ENCODE results near the gene SLC25A12.

SLC25A12 gene

GRCh38 chr2:171832489-171832888 lies 61.6 kb downstream of the SLC25A12 start:
- no peak for DNase-seq (ENCODE audit: low read depth)
- TF ChIP-seq MAX (IDR thresholded peaks at IDR 0.05; ENCODE audit: low read depth, low read length) = no peak
- TF ChIP-seq POLR2A (IDR thresholded peaks at IDR 0.05; ENCODE audit: extremely low read depth, insufficient read length) = no peak
- TF ChIP-seq MYC (IDR thresholded peaks at IDR 0.05; ENCODE audit: low read depth, low read length) = no peak
- TF ChIP-seq, protein P1, sequence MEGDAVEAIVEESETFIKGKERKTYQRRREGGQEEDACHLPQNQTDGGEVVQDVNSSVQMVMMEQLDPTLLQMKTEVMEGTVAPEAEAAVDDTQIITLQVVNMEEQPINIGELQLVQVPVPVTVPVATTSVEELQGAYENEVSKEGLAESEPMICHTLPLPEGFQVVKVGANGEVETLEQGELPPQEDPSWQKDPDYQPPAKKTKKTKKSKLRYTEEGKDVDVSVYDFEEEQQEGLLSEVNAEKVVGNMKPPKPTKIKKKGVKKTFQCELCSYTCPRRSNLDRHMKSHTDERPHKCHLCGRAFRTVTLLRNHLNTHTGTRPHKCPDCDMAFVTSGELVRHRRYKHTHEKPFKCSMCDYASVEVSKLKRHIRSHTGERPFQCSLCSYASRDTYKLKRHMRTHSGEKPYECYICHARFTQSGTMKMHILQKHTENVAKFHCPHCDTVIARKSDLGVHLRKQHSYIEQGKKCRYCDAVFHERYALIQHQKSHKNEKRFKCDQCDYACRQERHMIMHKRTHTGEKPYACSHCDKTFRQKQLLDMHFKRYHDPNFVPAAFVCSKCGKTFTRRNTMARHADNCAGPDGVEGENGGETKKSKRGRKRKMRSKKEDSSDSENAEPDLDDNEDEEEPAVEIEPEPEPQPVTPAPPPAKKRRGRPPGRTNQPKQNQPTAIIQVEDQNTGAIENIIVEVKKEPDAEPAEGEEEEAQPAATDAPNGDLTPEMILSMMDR (IDR thresholded peaks at IDR 0.05; ENCODE audit: low read depth, low read length) = no peak
- no peak overlapping the region for H3K4me3 ChIP-seq (ENCODE audit: low read depth, low read length)

DNA sequence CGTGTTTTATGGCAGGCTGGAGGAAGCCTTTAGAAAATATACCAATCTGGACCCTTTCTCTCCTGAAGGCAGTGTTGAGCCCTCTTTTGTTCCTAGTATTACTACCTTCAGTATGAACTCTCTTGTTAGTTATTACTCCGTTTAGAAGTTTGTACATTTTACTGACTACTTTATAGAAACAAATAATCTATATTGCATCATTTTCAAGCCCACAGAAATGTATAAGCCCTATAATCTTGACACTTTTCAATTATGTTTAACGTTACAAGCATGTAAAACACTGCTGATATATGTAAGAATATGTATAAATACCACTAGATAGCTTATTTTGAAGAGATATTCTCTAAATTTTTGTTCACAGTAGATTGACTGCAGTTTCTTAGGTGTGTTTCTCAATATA lies 64.0 kb downstream of the SLC25A12 start:
- no peak overlapping the region for H3K4me3 ChIP-seq (ENCODE audit: low read depth, low read length)
- DNase-seq (ENCODE audit: low read depth) = no peak
- TF ChIP-seq MAX (IDR thresholded peaks at IDR 0.05; ENCODE audit: low read depth, low read length) = no peak
- TF ChIP-seq, protein P1 (IDR thresholded peaks at IDR 0.05; ENCODE audit: low read depth, low read length) = no peak
- TF ChIP-seq MYC (IDR thresholded peaks at IDR 0.05; ENCODE audit: low read depth, low read length) = no peak
- no peak for TF ChIP-seq POLR2A (IDR thresholded peaks at IDR 0.05; ENCODE audit: extremely low read depth, insufficient read length)

- no peak for TF ChIP-seq POLR2A (IDR thresholded peaks at IDR 0.05; ENCODE audit: extremely low read depth, insufficient read length)
- no peak for TF ChIP-seq MYC (IDR thresholded peaks at IDR 0.05; ENCODE audit: low read depth, low read length)
- TF ChIP-seq, protein P1 (IDR thresholded peaks at IDR 0.05; ENCODE audit: low read depth, low read length) = no peak
- TF ChIP-seq MAX (IDR thresholded peaks at IDR 0.05; ENCODE audit: low read depth, low read length) = no peak
These were observed 70.0 kb downstream of the SLC25A12 start for GRCh38 chr2:171824086-171824485.

GRCh38 chr2:171822525-171823322 lies 71.3 kb downstream of the SLC25A12 start:
- TF ChIP-seq, protein P1 (IDR thresholded peaks at IDR 0.05; ENCODE audit: low read depth, low read length) = no peak
- TF ChIP-seq MAX (IDR thresholded peaks at IDR 0.05; ENCODE audit: low read depth, low read length) (no peak), POLR2A (IDR thresholded peaks at IDR 0.05; ENCODE audit: extremely low read depth, insufficient read length) (no peak), MYC (IDR thresholded peaks at IDR 0.05; ENCODE audit: low read depth, low read length) (no peak)
- no peak overlapping the region for H3K4me3 ChIP-seq (ENCODE audit: low read depth, low read length)
- peak; percentile 78 for DNase-seq (ENCODE audit: low read depth)

More at GRCh38 chr2:171824086-171824485, 70.0 kb downstream of the SLC25A12 start:
- DNase-seq (ENCODE audit: low read depth) = peak; percentile 67
- H3K4me3 ChIP-seq (ENCODE audit: low read depth, low read length) = no peak overlapping the region

DNA sequence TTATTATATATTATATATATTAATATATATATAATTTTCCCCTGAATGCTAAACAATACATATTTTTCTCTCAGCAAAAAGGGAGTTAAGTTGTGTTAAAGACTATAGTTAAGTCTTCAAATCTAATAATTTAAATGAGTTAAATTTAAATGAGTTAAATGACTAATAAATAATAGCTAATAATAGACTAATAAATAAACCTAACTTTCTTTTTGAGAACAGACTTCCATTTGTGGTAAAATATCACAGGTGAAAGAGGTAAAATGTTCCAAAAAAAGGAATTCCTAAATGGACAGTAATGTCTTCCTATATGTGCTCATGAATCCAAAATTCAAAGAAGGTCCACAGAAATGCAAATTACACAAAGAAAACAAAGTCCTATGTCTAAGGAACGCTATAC lies 74.6 kb downstream of the SLC25A12 start:
- no peak for DNase-seq (ENCODE audit: low read depth)
- no peak overlapping the region for H3K4me3 ChIP-seq (ENCODE audit: low read depth, low read length)
- TF ChIP-seq POLR2A (IDR thresholded peaks at IDR 0.05; ENCODE audit: extremely low read depth, insufficient read length) (no peak), MYC (IDR thresholded peaks at IDR 0.05; ENCODE audit: low read depth, low read length) (no peak), MAX (IDR thresholded peaks at IDR 0.05; ENCODE audit: low read depth, low read length) (no peak)
- TF ChIP-seq, protein P1 (IDR thresholded peaks at IDR 0.05; ENCODE audit: low read depth, low read length) = no peak
